H1 (cell line): ENCODE data around the gene HEPHL1. TPM values are rescaled to one million over a fixed set of nuclear protein-coding genes. Genes with fewer than 3 reads are reported as not detected.

Experiments
- CEBPB ChIP-seq: IDR thresholded peaks from 2 replicates; pipeline ENCODE4 v1.6.1; 2012; ENCODE audit warnings: low read depth, low read length
- polyA plus RNA-seq, 7 experiments: library from polyadenylated mRNA; depleted of rRNA in 3 of 7; stranded (reverse) in 5 of 7; unstranded in 2 of 7; fragments of >200 nt in 5 of 7; fragments of 200-250 nt in 2 of 7; gene quantifications; 1 replicate in 5 of 7; 2 replicates in 1 of 7; 4 replicates in 1 of 7; pipeline versions ENCODE4 v1.2.1 to v1.2.3, GENCODE V29; 2011 to 2013; ENCODE audit warnings: missing spikeins in 2 of 7, mixed read lengths in 2 of 7
- total RNA-seq: library from RNA; stranded (reverse); fragmentation: NEBNext Ultra II Directional; extraction: Animal tissue kit (Norgen Biotek cat#: 25700); gene quantifications from 2 replicates; pipeline ENCODE4 v1.2.1, GENCODE V29; 2021

HEPHL1 gene
- total and polyA plus RNA-seq, 2 of the 8 experiments (the other 6 are each of a cell fraction or from before 2014, with no cell fraction given) = 0.09 to 0.11 TPM

DNA sequence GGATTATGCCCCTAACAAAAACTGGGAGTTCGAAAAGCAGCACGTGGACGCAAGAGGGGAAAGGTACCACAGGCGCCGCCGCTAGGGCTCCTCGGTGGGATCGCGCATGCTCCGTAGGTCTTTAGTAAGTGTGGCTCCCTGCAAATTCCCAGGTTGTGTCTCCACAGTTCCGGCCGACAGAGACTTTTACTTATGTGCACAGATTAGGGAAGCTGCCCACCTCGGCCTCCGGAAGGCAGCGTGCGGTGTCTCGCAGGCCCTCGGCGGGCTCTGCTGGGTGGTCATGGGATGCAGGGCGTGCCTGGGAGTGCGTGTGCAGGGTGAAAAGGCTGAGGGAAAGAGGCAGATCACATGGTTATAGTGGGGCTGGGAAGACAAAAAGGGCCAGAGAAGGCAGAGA is 67.8 kb downstream of the HEPHL1 start (continued):
- TF ChIP-seq CEBPB = no peak
